ENCODE results near the gene U2SURP. TPM values are rescaled to one million over a fixed set of nuclear protein-coding genes. Genes with fewer than 3 reads are reported as not detected.

Gene U2SURP
- total and polyA plus RNA-seq, 2 donors (not counting 3 experiments of a cell fraction or from before 2014, with no cell fraction given) = 12.6 to 92.4 TPM

DNA sequence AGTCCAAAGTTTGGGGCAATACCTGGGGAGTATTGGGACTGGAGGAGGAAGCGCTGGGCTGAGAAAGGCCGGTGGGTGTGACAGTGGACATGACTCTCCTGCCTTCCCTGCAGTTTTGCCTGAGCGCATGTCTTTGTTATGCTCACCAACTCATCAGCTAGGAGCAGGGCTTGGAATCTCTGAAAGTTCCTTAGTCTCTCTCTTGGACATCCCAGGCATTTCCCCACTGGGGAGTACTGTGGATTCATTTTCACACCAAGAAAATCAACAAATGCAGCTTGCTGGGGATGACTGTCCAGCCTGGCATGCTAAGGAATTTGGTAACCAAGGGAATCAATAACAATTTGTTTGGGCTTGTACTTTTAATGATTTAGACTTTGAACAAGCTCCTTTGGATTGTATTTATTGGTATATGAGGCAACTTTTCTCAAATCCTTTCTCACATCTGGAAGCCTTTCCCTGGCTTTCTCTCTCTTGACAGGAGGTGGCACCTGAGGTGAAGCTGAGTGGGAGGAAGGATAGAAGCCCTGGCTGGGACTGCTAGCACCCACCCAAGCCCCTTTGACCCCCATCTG, 69.7 kb downstream of the U2SURP start:
- Histone ChIP-seq H3K9me1 (replicated peaks; ENCODE audit: control insufficient read depth, extremely low read depth, insufficient read depth, low read length) (no peaks in the 10 kb centered on the region), H3K4me1 (ENCODE audit: control insufficient read depth, extremely low read depth, insufficient read depth, low read length) (no peaks in the 10 kb centered on the region), H3K27me3 (ENCODE audit: control insufficient read depth in 2 of 2, insufficient read depth in 2 of 2, low read length in 2 of 2) (no peaks in the 10 kb centered on the region), H2AFZ (ENCODE audit: low read depth, low read length) (no peak overlapping the region), H3K27ac (ENCODE audit: insufficient read depth, low read depth, low read length) (no peak overlapping the region), H3K36me3 (ENCODE audit: control insufficient read depth in 2 of 2, extremely low read depth in 1 of 2, insufficient read depth in 2 of 2, low read length in 2 of 2) (no peaks in the 10 kb centered on the region), H3K4me2 (ENCODE audit: insufficient read depth, low read length) (no peak overlapping the region), H4K20me1 (replicated peaks; ENCODE audit: control insufficient read depth, extremely low read depth, insufficient read depth, low read length) (no peaks in the 10 kb centered on the region), H3K79me2 (ENCODE audit: control insufficient read depth, insufficient read depth, low read length) (no peaks in the 10 kb centered on the region), H3K4me3 (replicated peaks in 1 of 3; ENCODE audit: insufficient read depth in 1 of 3, low read depth in 1 of 3, low read length in 3 of 3) (no peak overlapping the region), H3K9me3 (replicated peaks; ENCODE audit: control insufficient read depth, insufficient read depth, low read length) (no peaks in the 10 kb centered on the region), H3K9ac (replicated peaks; ENCODE audit: extremely low read depth, insufficient read depth, low read length) (no peak overlapping the region)
- ChIA-PET POLR2A (no interaction called here), CTCF (interaction anchor here (1.2 to 1.9 kb wide), 2 partner anchors 573 to 603 kb away, joined by 6 to 7 read pairs; no protein-coding TSS in a partner anchor)
- FAIRE-seq (no peak), DNase-seq (ENCODE audit: low read depth, low spot score) (no peak)
- intact Hi-C loops (cut with micrococcal nuclease) (no loop called here), dilution Hi-C loops (cut with MboI; ENCODE audit: extremely low pct_ligation_motif_present, low sequenced_read_pairs) (no loop called here)
- TF ChIP-seq POLR2AphosphoS5 (IDR thresholded peaks at IDR 0.05; ENCODE audit: insufficient read depth, low read depth, low read length) (no peak), FOS (IDR thresholded peaks at IDR 0.05; ENCODE audit: borderline replicate concordance, insufficient read depth, low read length) (no peak), GATA2 (IDR thresholded peaks at IDR 0.05; ENCODE audit: insufficient read depth, insufficient read length, low read depth, low read length) (no peak), EZH2 (IDR thresholded peaks at IDR 0.05; ENCODE audit: borderline replicate concordance, low read depth, low read length, severe bottlenecking) (no peak), MYC (IDR thresholded peaks at IDR 0.05; ENCODE audit: low read depth, low read length) (no peak), JUN (IDR thresholded peaks at IDR 0.05; ENCODE audit: borderline replicate concordance, insufficient read depth, insufficient read length, low read depth) (no peak), POLR2A (IDR thresholded peaks at IDR 0.05; ENCODE audit: low read depth, low read length) (no peak)
- TF ChIP-seq, protein P1, sequence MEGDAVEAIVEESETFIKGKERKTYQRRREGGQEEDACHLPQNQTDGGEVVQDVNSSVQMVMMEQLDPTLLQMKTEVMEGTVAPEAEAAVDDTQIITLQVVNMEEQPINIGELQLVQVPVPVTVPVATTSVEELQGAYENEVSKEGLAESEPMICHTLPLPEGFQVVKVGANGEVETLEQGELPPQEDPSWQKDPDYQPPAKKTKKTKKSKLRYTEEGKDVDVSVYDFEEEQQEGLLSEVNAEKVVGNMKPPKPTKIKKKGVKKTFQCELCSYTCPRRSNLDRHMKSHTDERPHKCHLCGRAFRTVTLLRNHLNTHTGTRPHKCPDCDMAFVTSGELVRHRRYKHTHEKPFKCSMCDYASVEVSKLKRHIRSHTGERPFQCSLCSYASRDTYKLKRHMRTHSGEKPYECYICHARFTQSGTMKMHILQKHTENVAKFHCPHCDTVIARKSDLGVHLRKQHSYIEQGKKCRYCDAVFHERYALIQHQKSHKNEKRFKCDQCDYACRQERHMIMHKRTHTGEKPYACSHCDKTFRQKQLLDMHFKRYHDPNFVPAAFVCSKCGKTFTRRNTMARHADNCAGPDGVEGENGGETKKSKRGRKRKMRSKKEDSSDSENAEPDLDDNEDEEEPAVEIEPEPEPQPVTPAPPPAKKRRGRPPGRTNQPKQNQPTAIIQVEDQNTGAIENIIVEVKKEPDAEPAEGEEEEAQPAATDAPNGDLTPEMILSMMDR (IDR thresholded peaks at IDR 0.05; ENCODE audit: extremely low read depth in 1 of 2, insufficient read depth in 1 of 2, low read depth in 1 of 2, low read length in 2 of 2) = no peak
- TF ChIP-seq, protein P2, sequence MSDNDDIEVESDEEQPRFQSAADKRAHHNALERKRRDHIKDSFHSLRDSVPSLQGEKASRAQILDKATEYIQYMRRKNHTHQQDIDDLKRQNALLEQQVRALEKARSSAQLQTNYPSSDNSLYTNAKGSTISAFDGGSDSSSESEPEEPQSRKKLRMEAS (IDR thresholded peaks at IDR 0.05; ENCODE audit: insufficient read depth, insufficient read length) = no peak
- BruUV-seq (replicated peaks) = no TSS peak
